ENCODE data around the gene RLN2.
"Not testable (repeated sequence)": the region's sequence is repeated elsewhere in the genome, so short reads cannot be mapped to it uniquely, and the experiment has no call there.

The RLN2 gene, protein sequence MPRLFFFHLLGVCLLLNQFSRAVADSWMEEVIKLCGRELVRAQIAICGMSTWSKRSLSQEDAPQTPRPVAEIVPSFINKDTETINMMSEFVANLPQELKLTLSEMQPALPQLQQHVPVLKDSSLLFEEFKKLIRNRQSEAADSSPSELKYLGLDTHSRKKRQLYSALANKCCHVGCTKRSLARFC

DNA sequence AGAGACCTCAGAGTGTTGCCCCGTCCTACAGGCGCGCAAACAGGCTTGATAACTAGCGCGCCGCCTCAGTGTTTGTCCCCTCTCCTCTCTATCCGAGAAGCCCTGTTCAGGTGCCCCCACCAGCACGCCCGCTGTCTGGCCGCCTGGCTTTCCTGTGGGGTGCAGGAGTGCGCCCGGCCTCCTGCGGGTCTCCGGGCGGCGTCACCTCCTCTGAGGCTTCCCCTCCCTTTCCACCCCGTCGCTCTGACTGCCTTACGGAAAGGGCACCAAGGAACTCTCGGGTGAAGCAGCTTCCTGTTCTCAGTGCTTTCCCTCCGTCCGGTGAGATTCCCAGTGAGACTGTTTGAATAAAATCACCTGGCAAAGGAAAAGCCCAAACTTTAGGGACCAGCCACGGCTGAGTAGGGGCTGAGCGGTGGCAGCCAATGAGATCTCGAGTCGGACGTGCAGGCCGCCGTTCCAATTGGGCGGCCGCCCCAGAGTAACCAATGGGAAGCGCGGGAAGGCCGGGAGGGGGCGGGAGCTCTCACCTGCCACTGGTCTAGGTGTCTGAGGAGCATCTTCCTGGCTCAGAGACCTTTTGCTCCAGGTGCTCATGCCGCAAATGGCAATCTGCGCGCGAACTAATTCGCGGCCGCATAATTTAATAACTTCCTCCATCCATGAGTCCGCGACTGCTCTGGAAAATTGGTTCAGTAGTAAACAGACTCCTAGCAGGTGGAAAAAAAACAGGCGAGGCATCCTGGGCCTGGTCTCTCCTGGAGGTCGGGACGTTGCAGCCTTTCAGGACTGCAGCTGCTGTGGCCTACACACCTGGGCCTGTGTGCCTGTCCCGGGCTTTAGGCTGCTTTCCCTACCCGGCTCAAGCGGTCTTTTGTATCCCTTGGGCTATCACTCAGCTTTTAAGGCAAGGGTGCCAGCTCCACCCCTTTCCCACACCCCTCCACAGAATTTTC is at the start of gene RLN2:
Gene RLN2, minus strand, starts transcription at position 877 of the 956 bp plus-strand sequence. Its CDS starts 136 bp downstream, at position 741.
- Mint-ChIP-seq H3K4me3 (peak within 1 kb of the TSS; percentile 60), H3K27ac (peak within 1 kb of the TSS; percentile 74), H3K4me1 (ENCODE audit: low read depth) (peaks cover 28% of the 10 kb centered on the region)
- peak; percentile 62 for DNase-seq
- not testable (repeated sequence) for H3K36me3 Mint-ChIP-seq (ENCODE audit: low read depth); H3K27me3 Mint-ChIP-seq; H3K9me3 Mint-ChIP-seq

DNA sequence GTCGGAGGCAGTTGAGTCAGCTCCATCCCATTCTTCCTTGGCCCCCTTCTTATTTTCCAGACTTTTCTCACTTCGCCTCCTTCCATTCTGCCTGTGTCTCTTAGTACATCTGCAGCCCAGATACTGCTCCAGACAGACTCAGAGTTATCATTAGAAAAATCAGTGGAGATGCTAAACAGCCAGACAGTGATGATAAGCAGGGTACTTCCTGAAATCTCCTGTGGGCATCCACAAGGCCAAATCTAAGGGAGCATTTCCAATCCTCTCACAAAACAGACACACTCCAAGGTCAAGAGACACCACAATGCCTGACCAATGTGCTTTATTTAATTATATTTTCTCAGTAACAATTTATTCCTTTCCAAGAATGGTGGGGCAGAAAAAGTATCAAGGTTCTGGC is 49.7 kb upstream of the RLN2 start:
- peaks cover 32% of the 10 kb centered on the region for H3K4me1 Mint-ChIP-seq (ENCODE audit: low read depth)
- H3K27me3 Mint-ChIP-seq: no peaks in the 10 kb centered on the region
- H3K4me3 Mint-ChIP-seq: no peak overlapping the region
- peak overlapping the region; percentile 15 for H3K27ac Mint-ChIP-seq
- peaks cover 18% of the 10 kb centered on the region for H3K36me3 Mint-ChIP-seq (ENCODE audit: low read depth)
- H3K9me3 Mint-ChIP-seq: peaks cover 5% of the 10 kb centered on the region
- no peak for DNase-seq

DNA sequence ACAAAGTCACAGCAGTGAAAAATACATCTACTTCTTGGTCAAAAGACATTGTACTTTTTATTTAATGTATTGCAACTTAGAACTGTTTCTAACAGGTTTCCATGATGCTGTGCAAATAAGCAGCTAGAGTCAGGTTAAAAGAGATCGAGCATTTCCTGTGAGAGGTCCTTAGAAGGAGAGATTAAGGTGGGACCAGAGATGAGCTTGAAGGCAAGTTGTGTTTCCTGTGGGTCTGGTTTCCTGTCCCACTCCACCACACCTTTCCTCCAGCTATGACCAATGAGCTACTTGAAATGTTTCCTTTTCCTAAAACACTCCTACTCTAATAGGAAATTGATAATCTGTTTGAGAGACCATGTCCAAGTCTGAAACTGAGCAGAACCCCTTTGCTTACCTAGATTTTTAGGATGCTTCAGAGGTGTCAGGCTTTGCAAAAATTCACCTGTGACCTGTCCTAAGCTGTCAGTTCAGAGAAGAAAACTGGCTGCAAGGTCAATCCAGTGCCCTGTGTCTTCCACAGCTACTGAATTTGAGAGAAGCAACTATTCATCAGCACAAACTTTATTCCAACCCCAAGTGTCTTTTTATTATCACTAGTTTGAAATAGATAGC is 48.2 kb upstream of the RLN2 start:
- no peak overlapping the region for H3K4me3 Mint-ChIP-seq
- DNase-seq: no peak
- H3K36me3 Mint-ChIP-seq (ENCODE audit: low read depth): peaks cover 7% of the 10 kb centered on the region
- H3K27ac Mint-ChIP-seq: peak overlapping the region; percentile 16
- peaks cover 7% of the 10 kb centered on the region for H3K9me3 Mint-ChIP-seq
- no peaks in the 10 kb centered on the region for H3K27me3 Mint-ChIP-seq
- H3K4me1 Mint-ChIP-seq (ENCODE audit: low read depth): peaks cover 32% of the 10 kb centered on the region

DNA sequence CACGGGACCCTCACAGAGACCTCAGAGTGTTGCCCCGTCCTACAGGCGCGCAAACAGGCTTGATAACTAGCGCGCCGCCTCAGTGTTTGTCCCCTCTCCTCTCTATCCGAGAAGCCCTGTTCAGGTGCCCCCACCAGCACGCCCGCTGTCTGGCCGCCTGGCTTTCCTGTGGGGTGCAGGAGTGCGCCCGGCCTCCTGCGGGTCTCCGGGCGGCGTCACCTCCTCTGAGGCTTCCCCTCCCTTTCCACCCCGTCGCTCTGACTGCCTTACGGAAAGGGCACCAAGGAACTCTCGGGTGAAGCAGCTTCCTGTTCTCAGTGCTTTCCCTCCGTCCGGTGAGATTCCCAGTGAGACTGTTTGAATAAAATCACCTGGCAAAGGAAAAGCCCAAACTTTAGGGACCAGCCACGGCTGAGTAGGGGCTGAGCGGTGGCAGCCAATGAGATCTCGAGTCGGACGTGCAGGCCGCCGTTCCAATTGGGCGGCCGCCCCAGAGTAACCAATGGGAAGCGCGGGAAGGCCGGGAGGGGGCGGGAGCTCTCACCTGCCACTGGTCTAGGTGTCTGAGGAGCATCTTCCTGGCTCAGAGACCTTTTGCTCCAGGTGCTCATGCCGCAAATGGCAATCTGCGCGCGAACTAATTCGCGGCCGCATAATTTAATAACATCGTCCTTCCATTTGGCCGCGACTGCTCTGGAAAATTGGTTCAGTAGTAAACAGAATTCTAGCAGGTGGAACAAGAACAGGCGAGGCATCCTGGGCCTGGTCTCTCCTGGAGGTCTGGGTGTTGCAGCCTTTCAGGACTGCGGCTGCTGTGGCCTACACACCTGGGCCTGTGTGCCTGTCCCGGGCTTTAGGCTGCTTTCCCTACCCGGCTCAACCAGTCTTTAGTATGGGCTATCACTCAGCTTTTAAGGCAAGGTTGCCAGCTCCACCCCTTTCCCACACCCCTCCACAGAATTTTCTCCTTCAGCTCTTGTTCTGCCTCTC is 34.8 kb upstream of the RLN2 start, which contains the start of gene RLN1:
Gene RLN1, minus strand, starts transcription at position 885 of the 990 bp plus-strand sequence. Its CDS starts 130 bp downstream, at position 755.
- DNase-seq: peak; percentile 69
- not testable (repeated sequence) for H3K36me3 Mint-ChIP-seq (ENCODE audit: low read depth); H3K27me3 Mint-ChIP-seq; H3K9me3 Mint-ChIP-seq
- Mint-ChIP-seq H3K4me1 (ENCODE audit: low read depth) (peaks cover 26% of the 10 kb centered on the region), H3K4me3 (peak within 1 kb of the TSS; percentile 70), H3K27ac (peak within 1 kb of the TSS; percentile 62)

DNA sequence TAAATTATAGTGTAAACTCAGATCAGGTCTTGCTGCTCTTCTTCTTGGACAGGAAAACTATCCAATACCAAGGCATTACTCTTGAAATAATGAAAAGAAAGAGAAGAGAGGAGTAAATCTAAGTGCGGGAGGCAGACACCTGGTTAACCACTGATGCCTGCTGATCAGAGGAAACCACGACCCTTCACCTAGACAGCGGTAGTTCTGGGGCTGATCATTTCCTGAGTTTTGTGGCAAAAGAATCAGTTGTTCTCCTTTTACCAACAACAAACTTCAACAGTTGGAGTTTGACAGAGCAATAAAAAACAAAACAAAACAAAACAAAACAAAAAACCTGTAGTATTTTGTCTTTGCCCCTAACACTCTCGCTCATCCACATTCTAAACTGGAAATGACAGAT is 32.2 kb upstream of the RLN2 start:
- H3K27ac Mint-ChIP-seq: peak overlapping the region; percentile 82
- H3K4me1 Mint-ChIP-seq (ENCODE audit: low read depth): peaks cover 41% of the 10 kb centered on the region
- H3K27me3 Mint-ChIP-seq: no peaks in the 10 kb centered on the region
- no peak for DNase-seq
- H3K4me3 Mint-ChIP-seq: peak overlapping the region; percentile 61
- peaks cover 15% of the 10 kb centered on the region for H3K36me3 Mint-ChIP-seq (ENCODE audit: low read depth)
- no peaks in the 10 kb centered on the region for H3K9me3 Mint-ChIP-seq

DNA sequence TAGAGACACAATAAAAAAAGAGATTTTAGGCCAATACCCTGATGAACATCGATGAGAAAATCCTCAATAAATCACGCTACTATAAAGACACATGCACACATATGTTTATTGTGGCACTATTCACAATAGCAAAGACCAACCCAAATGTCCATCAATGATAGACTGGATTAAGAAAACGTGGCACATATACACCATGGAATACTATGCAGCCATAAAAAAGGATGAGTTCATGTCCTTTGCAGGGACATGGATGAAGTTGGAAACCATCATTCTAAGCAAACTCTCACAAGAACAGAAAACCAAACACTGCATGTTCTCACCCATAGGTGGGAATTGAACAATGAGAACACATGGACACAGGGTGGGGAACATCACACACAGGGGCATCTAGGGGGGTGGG is 26.8 kb upstream of the RLN2 start:
- not testable (repeated sequence) for DNase-seq, H3K9me3 Mint-ChIP-seq, H3K27me3 Mint-ChIP-seq, H3K4me3 Mint-ChIP-seq, H3K27ac Mint-ChIP-seq
- Mint-ChIP-seq H3K4me1 (ENCODE audit: low read depth) (peaks cover 40% of the 10 kb centered on the region), H3K36me3 (ENCODE audit: low read depth) (peaks cover 50% of the 10 kb centered on the region)

DNA sequence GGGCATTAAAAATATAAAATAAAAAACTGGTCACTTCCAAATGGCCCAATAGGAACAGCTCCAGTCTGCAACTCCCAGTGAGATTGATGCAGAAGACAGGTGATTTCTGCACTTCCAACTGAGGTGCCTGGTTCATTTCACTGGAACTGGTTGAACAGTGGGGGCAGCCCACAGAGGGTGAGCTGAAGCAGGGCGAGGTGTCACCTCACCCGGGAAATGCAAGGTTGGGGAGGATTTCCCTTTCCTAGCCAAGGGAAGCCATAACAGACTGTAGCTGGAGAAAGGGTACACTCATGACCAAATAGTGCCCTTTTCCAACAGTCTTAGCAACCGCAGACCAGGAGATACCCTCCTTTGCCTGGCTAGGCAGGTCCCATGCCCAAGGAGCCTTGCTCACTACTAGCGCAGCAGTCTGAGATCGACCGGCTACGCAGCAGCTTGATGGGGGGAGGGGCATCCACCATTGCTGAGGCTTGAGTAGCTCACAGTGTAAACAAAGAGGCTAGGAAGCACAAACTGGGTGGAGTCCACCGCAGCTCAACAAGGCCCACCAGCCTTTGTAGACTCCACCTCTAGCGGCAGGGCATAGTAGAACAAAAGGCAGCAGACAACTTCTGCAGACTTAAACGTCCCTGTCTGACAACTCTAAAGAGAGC is 22.5 kb upstream of the RLN2 start:
- no peaks in the 10 kb centered on the region for H3K27me3 Mint-ChIP-seq
- peaks cover 21% of the 10 kb centered on the region for H3K4me1 Mint-ChIP-seq (ENCODE audit: low read depth)
- H3K36me3 Mint-ChIP-seq (ENCODE audit: low read depth): peaks cover 38% of the 10 kb centered on the region
- no peak overlapping the region for H3K27ac Mint-ChIP-seq
- H3K4me3 Mint-ChIP-seq: no peak overlapping the region
- no peak for DNase-seq
- H3K9me3 Mint-ChIP-seq: no peaks in the 10 kb centered on the region

DNA sequence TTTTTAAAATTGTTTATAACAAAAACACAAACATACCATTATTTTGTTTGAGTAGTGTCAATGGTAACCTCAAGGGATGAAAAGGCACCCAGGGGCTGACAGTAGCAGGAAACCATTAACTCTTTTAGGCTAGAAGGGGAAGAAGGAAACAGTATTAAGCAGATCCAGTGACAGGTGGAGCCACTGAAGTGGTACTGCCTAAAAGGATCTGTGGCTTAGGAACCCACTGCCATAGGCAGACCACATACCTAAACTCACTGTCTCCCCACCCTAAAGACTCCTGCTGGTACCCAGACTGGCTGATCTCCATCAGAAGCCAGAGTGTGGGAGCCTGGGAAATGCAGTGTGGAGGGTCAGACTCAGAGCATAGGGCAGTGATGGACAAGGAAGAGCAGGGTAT is 21.7 kb upstream of the RLN2 start:
- no peak overlapping the region for H3K27ac Mint-ChIP-seq
- H3K4me3 Mint-ChIP-seq: no peak overlapping the region
- no peak for DNase-seq
- H3K4me1 Mint-ChIP-seq (ENCODE audit: low read depth): peaks cover 25% of the 10 kb centered on the region
- no peaks in the 10 kb centered on the region for H3K9me3 Mint-ChIP-seq
- peaks cover 34% of the 10 kb centered on the region for H3K36me3 Mint-ChIP-seq (ENCODE audit: low read depth)
- no peaks in the 10 kb centered on the region for H3K27me3 Mint-ChIP-seq

DNA sequence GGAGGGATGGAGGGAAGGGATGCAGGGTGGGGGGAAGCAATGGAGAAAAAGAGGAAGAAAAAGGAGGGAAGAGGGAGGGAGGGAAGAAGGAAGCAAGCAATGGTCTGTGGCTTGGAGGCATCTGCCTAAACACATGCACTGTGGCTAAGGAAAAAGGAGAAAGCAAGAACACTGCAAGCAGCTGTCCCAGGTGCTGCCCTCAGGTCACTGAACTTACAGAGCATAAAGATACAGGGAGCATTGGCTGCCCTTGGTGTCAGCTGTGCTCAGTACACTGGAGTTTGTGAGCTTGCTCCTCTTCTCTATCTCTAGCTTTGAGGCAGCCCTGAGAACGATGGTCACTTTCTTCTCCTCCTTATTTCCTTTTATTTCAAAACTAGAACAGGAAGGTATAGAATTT is 17.1 kb upstream of the RLN2 start:
- not testable (repeated sequence) for H3K9me3 Mint-ChIP-seq, H3K4me3 Mint-ChIP-seq, H3K27me3 Mint-ChIP-seq, H3K27ac Mint-ChIP-seq, DNase-seq
- peaks cover 24% of the 10 kb centered on the region for H3K36me3 Mint-ChIP-seq (ENCODE audit: low read depth)
- H3K4me1 Mint-ChIP-seq (ENCODE audit: low read depth): peaks cover 14% of the 10 kb centered on the region

DNA sequence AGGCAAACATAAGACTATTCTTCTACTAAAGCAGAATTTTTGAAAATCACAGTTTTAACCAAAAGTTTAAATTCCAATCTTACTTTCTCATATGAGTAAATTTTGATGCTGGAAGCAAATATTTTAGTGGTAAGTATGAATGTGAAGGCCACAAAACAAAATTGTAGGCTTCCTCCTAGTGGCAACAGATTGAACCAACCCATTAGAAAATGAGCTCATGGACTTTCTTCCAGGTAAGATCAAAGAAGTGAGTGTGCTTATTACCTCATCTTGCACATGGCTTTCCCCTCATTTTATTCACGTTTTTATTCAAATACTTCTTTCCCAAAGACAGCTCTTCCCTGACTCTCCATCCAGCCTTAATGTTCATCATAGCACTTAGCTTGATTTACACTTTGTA is 16.5 kb upstream of the RLN2 start:
- H3K9me3 Mint-ChIP-seq: peaks cover 4% of the 10 kb centered on the region
- H3K27ac Mint-ChIP-seq: no peak overlapping the region
- peaks cover 27% of the 10 kb centered on the region for H3K36me3 Mint-ChIP-seq (ENCODE audit: low read depth)
- no peak for DNase-seq
- H3K27me3 Mint-ChIP-seq: no peaks in the 10 kb centered on the region
- H3K4me3 Mint-ChIP-seq: no peak overlapping the region
- H3K4me1 Mint-ChIP-seq (ENCODE audit: low read depth): peaks cover 12% of the 10 kb centered on the region

DNA sequence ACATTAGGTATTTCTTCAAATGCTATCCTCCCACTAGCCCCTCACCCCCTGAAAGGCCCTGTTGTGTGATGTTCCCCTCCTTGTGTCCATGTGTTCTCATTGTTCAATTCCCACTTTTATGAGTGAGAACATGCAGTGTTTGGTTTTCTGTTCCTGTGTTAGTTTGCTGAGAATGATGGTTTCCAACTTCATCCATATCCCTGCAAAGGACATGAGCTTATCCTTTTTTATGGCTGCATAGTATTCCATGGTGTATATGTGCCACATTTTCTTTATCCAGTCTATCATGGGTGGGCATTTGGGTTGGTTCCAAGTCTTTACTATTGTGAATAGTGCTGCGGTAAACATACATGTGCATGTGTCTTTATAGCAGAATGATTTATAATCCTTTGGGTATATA is 11.9 kb upstream of the RLN2 start:
- Mint-ChIP-seq H3K36me3 (ENCODE audit: low read depth) (peaks cover 45% of the 10 kb centered on the region), H3K9me3 (peaks cover 16% of the 10 kb centered on the region)
- H3K4me3 Mint-ChIP-seq; H3K27ac Mint-ChIP-seq; H3K4me1 Mint-ChIP-seq (ENCODE audit: low read depth); DNase-seq; H3K27me3 Mint-ChIP-seq: not testable (repeated sequence)

DNA sequence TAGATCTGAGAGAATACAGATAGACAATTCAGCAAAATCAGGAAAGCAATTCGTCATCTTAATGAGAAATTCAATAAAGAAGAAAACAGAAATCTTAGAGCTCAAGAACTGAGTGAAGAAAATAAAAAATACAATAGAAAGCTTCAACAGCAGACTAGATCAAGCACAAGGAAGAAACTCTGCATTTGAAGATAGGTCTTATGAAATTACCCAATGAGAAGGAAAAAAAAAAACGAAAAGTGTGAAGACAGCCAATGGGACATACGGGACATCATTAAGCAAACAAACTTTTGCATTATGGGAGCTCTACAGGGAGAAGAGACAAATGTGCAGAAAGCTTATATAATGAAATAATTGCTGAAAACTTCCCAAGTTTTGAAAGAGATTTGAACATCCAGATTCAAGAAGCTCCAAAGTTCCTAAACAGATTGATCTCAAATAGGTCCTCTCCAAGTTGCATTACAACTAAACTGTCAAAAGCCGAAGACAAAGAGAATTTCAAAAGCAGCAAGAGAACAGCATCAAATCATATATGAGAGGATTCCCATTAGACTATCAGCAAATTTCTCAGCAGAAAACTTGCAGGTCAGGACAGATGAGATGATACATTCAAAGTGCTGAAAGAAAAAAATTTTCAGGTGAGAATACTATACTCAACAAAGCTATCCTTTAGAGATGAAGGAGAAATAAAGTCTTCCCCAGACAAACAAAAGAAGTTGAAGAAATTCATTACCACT is 10.8 kb upstream of the RLN2 start:
- Mint-ChIP-seq H3K36me3 (ENCODE audit: low read depth) (peaks cover 45% of the 10 kb centered on the region), H3K4me1 (ENCODE audit: low read depth) (no peaks in the 10 kb centered on the region), H3K27me3 (no peaks in the 10 kb centered on the region), H3K27ac (no peak overlapping the region), H3K4me3 (no peak overlapping the region), H3K9me3 (peaks cover 16% of the 10 kb centered on the region)
- DNase-seq: no peak

DNA sequence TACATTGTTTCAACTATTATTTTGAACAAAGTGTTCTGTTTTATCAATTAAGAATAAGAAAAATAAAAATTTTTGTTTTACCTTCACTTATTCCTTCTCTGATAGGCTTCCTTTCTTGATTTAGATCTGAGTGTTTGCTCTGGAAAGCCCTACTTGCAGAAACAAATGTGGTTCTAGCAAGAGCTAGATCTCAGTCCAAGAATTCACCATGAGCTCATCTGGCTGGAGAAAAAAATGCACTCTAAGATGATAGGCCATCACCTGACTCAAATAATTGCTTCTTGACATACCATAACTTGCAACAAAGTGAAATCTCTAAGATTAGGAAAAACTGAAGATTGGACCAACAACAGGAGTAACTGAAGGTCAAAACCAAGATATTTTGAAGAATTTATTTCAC is 6.3 kb upstream of the RLN2 start:
- no peak overlapping the region for H3K4me3 Mint-ChIP-seq
- H3K4me1 Mint-ChIP-seq (ENCODE audit: low read depth): peaks cover 5% of the 10 kb centered on the region
- peaks cover 12% of the 10 kb centered on the region for H3K9me3 Mint-ChIP-seq
- H3K36me3 Mint-ChIP-seq (ENCODE audit: low read depth): peaks cover 20% of the 10 kb centered on the region
- no peaks in the 10 kb centered on the region for H3K27me3 Mint-ChIP-seq
- no peak for DNase-seq
- no peak overlapping the region for H3K27ac Mint-ChIP-seq

Data from activated T-cell treated with anti-CD3 and anti-CD28 coated beads, Interleukin-2, amount 50 U/mL, for 24 hours (primary cell).